Activated T-cell treated with anti-CD3 and anti-CD28 coated beads, Interleukin-2, amount 50 U/mL, for 72 hours (primary cell): Measurements from ENCODE around the gene AZGP1. TPM values are rescaled to one million over a fixed set of nuclear protein-coding genes. Genes with fewer than 3 reads are reported as not detected.

Experiments
- ATAC-seq, 2 donors: fragments of 150-1000 bp; cut with Tn5 transposase; replicated peaks in 1 of 2; 2 replicates each; pipeline ENCODE4 v1.10.0; 2021; ENCODE audit warnings: moderate library complexity in 2 of 2, mild to moderate bottlenecking in 1 of 2
- DNase-seq, 2 donors: peaks; one replicate each; pipeline ENCODE4 v3.0.0; 2021 to 2022; ENCODE audit warnings: mixed read lengths in 1 of 2
- H3K27ac Mint-ChIP-seq: one replicate; pipeline ENCODE4 v1.8.0; 2022; ENCODE audit warnings: mild to moderate bottlenecking, moderate library complexity, mixed read lengths
- H3K27me3 Mint-ChIP-seq: one replicate; pipeline ENCODE4 v1.8.0; 2022; ENCODE audit warnings: low read depth, mixed read lengths
- H3K36me3 Mint-ChIP-seq, 2 donors: one replicate each; pipeline ENCODE4 v1.8.0; 2022; ENCODE audit warnings: mixed read lengths in 2 of 2, mild to moderate bottlenecking in 1 of 2; ENCODE audit not compliant: insufficient read depth in 2 of 2
- H3K4me1 Mint-ChIP-seq: one replicate; pipeline ENCODE4 v1.8.0; 2022; ENCODE audit warnings: low read depth, mixed read lengths
- H3K4me3 Mint-ChIP-seq, 2 donors: one replicate each; pipeline ENCODE4 v1.8.0; 2022; ENCODE audit warnings: mild to moderate bottlenecking in 2 of 2, mixed read lengths in 2 of 2, moderate library complexity in 2 of 2
- H3K9me3 Mint-ChIP-seq, 2 donors: one replicate each; pipeline ENCODE4 v1.8.0; 2022; ENCODE audit warnings: mixed read lengths in 2 of 2
- total RNA-seq, 2 donors: library from RNA; stranded (reverse); gene quantifications; one replicate each; pipeline ENCODE4 v1.2.3, GENCODE V29; 2022

AZGP1 gene
- total RNA-seq: not detected

DNA sequence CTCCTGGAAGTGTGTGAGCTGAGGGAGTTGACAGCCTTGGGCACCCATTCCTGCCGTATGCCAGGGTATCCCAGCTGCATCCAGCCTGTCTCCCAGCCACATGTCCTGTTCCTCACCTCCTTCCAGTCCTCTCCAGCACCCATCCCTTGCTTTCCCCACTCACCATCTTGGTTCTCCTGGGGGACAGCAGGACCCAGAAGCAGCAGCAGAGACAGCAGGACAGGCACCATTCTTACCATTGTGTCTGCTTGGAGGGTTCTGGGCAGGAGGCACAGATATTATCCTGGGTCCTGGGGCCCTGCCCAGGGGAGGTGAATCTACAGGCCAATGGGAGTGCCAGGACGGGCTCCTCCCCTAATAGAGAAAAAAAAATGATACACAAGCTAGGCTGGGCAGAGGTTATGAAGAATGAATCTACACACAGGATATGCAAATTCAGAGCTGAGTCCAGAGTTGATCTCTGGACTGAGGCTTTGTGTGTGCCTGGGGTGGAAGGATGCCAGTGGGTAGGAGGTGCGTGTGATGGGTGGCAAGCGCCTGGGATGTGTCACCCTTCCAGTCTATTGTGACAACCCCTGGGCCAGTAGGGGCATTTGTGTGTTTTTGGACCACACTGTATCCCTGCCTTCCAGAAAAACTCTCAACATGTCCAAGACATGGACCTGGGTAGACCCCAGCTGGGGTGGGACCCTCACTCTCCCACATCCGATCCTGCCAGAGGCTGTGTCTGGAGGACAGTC is at the start of gene AZGP1:
TSS of gene AZGP1 (minus strand) at position 250 of the 740 bp plus-strand sequence. CDS start at position 239, 11 bp downstream.
- peak; percentile 9 to 51 for ATAC-seq
- Mint-ChIP-seq H3K4me1 (peaks cover 9% of the 10 kb centered on the region), H3K36me3 (no peaks in the 10 kb centered on the region)

DNA sequence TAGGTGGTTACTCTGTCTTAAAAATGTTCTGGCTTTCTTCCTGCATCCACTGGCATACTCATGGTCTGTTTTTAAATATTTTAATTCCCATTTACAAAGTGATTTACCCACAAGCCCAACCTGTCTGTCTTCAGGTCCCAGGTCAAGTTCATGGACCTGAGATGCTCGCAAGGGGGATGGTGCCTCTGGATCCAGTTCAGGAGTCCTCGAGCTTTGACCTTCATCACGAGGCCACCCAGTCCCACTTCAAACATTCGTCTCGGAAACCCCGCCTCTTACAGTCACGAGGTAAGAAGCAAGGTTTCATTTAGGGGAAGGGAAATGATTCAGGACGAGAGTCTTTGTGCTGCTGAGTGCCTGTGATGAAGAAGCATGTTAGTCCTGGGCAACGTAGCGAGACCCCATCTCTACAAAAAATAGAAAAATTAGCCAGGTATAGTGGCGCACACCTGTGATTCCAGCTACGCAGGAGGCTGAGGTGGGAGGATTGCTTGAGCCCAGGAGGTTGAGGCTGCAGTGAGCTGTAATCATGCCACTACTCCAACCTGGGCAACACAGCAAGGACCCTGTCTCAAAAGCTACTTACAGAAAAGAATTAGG is 48.3 kb upstream of the AZGP1 start:
- DNase-seq: no peak
- Mint-ChIP-seq H3K27ac (peak overlapping the region; percentile 27), H3K27me3 (no peaks in the 10 kb centered on the region), H3K4me1 (peaks cover 52% of the 10 kb centered on the region), H3K36me3 (peaks cover 12 to 38% of the 10 kb centered on the region in 2 donors), H3K9me3 (no peaks in the 10 kb centered on the region), H3K4me3 (no peak overlapping the region)
- no peak for ATAC-seq

More for the DNA sequence above, at the start of gene AZGP1:
- Mint-ChIP-seq H3K27ac (no peak within 1 kb of the TSS), H3K4me3 (no peak within 1 kb of the TSS), H3K27me3 (peaks cover 11% of the 10 kb centered on the region), H3K9me3 (no peaks in the 10 kb centered on the region)
- no peak for DNase-seq

DNA sequence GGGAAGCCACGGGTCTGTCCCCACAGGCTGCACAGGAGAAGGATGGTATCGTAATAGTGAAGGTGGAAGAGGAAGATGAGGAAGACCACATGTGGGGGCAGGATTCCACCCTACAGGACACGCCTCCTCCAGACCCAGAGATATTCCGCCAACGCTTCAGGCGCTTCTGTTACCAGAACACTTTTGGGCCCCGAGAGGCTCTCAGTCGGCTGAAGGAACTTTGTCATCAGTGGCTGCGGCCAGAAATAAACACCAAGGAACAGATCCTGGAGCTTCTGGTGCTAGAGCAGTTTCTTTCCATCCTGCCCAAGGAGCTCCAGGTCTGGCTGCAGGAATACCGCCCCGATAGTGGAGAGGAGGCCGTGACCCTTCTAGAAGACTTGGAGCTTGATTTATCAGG is 47.7 kb upstream of the AZGP1 start:
- Mint-ChIP-seq H3K4me1 (peaks cover 55% of the 10 kb centered on the region), H3K36me3 (peaks cover 12 to 38% of the 10 kb centered on the region in 2 donors), H3K27ac (peak overlapping the region; percentile 19)

DNA sequence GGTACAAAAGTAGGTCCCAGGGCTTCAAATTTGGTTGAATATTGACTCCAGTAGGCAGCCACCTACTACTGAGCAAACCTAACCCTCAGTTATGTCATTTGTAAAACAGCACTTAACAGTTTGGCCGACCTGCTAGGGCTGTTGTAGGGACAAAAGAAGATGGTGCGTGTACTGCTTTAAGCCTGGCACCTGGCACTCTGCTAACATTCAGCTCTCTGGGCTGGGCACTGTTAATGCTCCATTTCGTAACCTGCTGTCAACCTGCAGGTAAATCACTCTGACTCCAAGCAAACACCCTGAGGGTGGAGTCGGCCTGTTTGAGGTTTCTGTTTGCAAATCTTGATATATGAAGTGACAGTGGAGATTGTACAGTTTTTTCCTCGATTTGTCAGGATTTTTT is 46.8 kb upstream of the AZGP1 start:
- H3K36me3 Mint-ChIP-seq: peaks cover 15 to 42% of the 10 kb centered on the region in 2 donors
- DNase-seq: no peak
- no peak for ATAC-seq
- H3K27me3 Mint-ChIP-seq: no peaks in the 10 kb centered on the region
- no peaks in the 10 kb centered on the region for H3K9me3 Mint-ChIP-seq
- H3K4me3 Mint-ChIP-seq: no peak overlapping the region
- peak overlapping the region; percentile 75 for H3K27ac Mint-ChIP-seq
- H3K4me1 Mint-ChIP-seq: peaks cover 63% of the 10 kb centered on the region

More for the DNA sequence above, 47.7 kb upstream of the AZGP1 start:
- Mint-ChIP-seq H3K9me3 (no peaks in the 10 kb centered on the region), H3K4me3 (no peak overlapping the region), H3K27me3 (no peaks in the 10 kb centered on the region)
- DNase-seq (no peak), ATAC-seq (no peak)

DNA sequence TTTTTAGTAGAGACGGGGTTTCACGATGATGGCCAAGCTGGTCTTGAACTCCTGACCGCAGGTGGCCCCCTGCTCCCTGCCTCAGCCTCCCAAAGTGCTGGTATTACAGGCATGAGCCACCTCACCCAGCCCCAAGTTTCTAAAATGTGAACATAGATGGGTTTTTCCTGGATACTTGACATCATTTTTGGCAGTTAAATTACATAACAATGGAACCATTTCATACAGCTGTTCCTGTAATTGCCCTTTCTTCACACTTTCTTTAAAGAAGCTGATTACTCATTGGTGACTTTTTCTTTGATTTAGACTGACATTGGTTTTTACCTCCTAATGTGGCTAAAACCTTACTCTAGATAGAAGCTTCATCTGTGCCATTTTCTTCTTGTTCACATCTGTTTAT is 45.5 kb upstream of the AZGP1 start:
- peak; percentile 45 to 47 for ATAC-seq
- H3K4me3 Mint-ChIP-seq: peak overlapping the region; percentile 17 to 57
- H3K27me3 Mint-ChIP-seq: no peaks in the 10 kb centered on the region
- peaks cover 15 to 41% of the 10 kb centered on the region in 2 donors for H3K36me3 Mint-ChIP-seq
- H3K4me1 Mint-ChIP-seq: peaks cover 73% of the 10 kb centered on the region
- peak overlapping the region; percentile 88 for H3K27ac Mint-ChIP-seq
- DNase-seq: peak in 1 of 2 donors; percentile 24
- no peaks in the 10 kb centered on the region for H3K9me3 Mint-ChIP-seq

DNA sequence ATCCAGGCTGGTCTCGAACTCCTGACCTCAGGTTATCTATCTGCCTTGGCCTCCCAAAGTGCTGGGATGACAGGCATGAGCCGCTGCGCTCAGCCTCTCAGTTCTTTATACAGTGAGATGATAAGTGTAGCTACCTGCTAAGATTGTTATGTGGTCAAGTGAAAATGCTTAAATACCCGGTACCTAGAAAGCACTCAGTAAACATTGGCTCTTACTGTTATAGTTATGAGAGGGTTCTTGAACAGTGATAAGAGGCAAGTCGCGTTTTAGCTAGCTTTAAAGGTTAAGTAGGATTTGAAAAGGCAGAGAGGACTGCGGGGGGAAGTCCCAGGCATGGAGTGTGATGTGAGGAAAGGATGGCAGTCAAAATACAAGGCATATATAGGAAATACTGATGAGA is 44.1 kb upstream of the AZGP1 start:
- peaks cover 15 to 30% of the 10 kb centered on the region in 2 donors for H3K36me3 Mint-ChIP-seq
- peaks cover 72% of the 10 kb centered on the region for H3K4me1 Mint-ChIP-seq
- DNase-seq (no peak), ATAC-seq (no peak)
- no peaks in the 10 kb centered on the region for H3K27me3 Mint-ChIP-seq
- peak overlapping the region; percentile 45 for H3K27ac Mint-ChIP-seq
- H3K4me3 Mint-ChIP-seq: peak overlapping the region in 1 of 2 donors; percentile 28
- H3K9me3 Mint-ChIP-seq: no peaks in the 10 kb centered on the region

DNA sequence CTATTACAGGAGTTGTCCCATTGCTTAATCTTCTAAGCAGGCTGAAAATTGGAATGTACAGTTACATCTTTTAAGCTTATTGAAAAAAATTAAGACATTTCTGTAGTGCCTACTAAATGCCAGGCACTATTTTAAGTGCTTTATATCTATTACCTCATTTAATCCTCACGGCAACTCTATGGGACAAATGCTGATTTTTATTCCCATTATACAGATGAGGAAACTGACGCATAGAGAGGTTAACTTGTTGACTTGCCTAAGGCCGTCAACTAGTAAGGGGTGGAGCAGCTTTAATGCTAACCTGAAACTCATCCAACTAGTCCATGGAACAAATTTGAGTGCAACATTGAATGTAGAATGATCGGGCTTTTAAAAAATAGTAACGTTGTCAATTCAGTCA is 42.0 kb upstream of the AZGP1 start:
- Mint-ChIP-seq H3K4me3 (peak overlapping the region in 1 of 2 donors; percentile 30), H3K27me3 (no peaks in the 10 kb centered on the region), H3K9me3 (no peaks in the 10 kb centered on the region), H3K27ac (peak overlapping the region; percentile 79), H3K36me3 (peaks cover 7 to 14% of the 10 kb centered on the region in 2 donors), H3K4me1 (peaks cover 78% of the 10 kb centered on the region)
- no peak for DNase-seq
- ATAC-seq: no peak

DNA sequence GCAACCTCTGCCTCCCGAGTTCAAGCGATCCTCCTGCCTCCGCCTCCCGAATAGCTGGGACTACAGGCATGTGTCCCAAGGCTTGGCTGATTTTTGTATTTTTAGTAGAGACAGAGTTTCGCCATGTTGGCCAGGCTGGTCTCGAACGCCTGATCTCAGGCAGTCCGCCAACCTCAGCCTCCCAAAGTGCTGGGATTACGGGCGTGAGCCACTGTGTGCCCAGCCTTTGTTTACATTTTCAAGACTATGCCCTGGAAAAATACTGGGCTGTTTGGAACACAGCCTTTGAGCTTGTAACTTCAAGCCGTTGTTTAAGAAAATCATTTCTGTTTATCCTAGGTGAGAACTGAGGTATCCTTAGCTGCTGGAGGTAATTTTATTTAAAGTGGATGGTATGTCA is 41.5 kb upstream of the AZGP1 start:
- no peaks in the 10 kb centered on the region for H3K9me3 Mint-ChIP-seq
- no peaks in the 10 kb centered on the region for H3K27me3 Mint-ChIP-seq
- H3K36me3 Mint-ChIP-seq: peaks cover 7 to 13% of the 10 kb centered on the region in 2 donors
- DNase-seq (no peak), ATAC-seq (no peak)
- peaks cover 74% of the 10 kb centered on the region for H3K4me1 Mint-ChIP-seq
- peak overlapping the region; percentile 30 to 63 for H3K4me3 Mint-ChIP-seq
- H3K27ac Mint-ChIP-seq: peak overlapping the region; percentile 79

DNA sequence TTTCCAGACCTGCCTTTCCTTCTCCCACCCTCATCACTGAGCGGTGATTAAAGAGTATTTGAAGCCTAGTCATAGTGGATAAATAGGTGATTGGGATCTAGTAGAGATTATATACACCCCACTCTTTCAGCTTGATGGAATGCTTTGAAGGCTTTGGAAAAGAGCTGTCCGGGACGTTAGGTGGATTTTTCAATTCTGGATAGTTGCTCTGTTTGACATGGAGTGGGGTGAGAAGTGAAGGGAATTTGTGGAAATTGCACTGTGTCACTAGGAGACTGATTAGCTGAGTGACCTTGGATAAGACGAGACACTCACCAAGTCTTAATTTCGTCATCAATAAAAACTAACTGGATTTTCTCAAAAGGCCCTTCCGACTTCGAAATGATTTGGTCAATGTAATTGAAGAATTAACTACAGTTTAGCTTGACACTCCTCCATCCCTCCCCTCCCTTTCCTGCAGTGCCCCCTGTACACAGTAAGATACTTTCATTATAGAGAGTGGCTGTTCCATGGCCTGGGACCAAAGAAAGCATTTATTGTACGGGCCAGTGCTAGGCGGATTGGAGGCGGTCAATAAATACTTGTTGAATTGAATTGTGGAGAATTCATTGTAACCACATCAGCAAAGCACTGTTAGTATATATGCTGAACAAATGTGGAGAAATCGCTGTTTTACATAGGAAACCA is 40.5 kb upstream of the AZGP1 start:
- Mint-ChIP-seq H3K27ac (peak overlapping the region; percentile 88), H3K9me3 (no peaks in the 10 kb centered on the region), H3K4me3 (peak overlapping the region; percentile 91 to 93), H3K4me1 (peaks cover 65% of the 10 kb centered on the region), H3K36me3 (peaks cover 7% of the 10 kb centered on the region in 2 donors), H3K27me3 (no peaks in the 10 kb centered on the region)
- no peak for DNase-seq
- no peak for ATAC-seq

DNA sequence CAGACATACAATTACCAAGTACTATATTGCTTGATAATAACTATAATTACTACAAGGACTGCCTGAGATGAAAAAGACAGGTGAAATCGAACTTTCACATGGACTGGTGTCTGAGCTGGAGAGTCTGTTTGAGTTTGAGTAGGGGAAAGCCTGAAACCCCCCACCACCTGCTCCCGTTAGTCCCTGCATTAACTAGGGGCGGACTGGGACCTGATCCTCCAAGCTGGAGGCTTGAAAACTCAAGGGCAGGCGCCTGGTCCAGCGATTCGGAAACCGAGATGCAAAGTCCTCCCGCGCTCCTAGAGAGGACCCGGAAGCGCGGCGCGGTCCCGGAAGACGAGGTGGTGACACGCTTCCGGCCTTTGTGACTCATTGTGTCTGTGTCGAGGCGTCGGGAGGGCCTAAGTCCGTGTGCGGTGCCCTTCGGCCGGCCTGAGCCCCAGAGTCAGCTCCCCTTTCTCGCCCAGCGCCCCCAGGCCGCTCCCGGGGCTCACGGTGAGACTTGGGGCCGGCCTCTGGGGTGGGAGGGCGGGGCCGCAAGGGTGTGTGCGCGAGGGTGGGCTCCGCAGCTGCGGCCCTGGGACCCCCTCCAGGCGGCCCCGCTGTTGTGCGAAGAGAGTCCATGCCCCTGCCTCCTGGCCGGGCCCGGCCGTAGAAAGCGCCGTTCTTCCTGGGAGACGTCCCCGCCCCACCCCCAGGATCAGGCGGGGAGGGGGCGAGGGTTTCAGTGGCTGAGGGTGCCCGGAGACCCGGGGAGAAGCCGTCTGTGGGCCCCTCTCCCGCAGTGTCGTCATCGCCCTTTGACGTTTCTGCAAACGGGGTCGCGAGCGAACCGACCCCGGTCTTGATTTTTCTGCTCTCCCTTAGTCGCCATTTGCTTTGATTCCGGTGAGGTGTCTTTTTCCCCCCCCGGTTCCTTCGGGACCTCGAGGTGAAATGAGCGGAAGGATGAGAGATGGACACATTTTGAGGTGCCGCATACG is 39.7 kb upstream of the AZGP1 start, which contains the start of gene ZKSCAN1:
TSS of gene ZKSCAN1 (plus strand) at position 365 of the 983 bp plus-strand sequence. CDS start 7,911 bp downstream, outside the sequence.
- Mint-ChIP-seq H3K4me3 (peak within 1 kb of the TSS; percentile 91 to 93), H3K27me3 (no peaks in the 10 kb centered on the region), H3K9me3 (no peaks in the 10 kb centered on the region), H3K27ac (peak within 1 kb of the TSS; percentile 92), H3K36me3 (peaks cover 7% of the 10 kb centered on the region in 2 donors), H3K4me1 (peaks cover 58% of the 10 kb centered on the region)
- DNase-seq (peak; percentile 89 to 90), ATAC-seq (peak; percentile 99)

DNA sequence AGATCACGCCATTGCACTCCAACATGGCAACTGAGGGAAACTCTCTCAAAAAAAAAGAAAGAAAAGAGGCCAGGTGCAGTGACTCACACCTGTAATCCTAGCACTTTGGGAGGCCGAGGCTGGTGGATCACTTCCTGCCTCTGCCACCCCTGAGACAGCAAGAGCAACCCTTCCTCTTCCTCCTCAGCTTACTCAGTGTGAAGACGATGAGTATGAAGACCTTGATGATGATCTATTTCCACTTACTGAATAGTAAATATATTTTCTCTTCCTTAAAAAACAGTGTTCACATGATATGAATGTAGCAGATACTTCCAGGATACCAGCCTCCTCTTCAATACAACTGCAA is 37.5 kb upstream of the AZGP1 start:
- DNase-seq: peak; percentile 49 to 50
- Mint-ChIP-seq H3K27ac (peak overlapping the region; percentile 78), H3K4me3 (peak overlapping the region in 1 of 2 donors; percentile 43), H3K36me3 (peaks cover 5 to 7% of the 10 kb centered on the region in 2 donors), H3K9me3 (no peaks in the 10 kb centered on the region), H3K4me1 (peaks cover 39% of the 10 kb centered on the region), H3K27me3 (no peaks in the 10 kb centered on the region)
- ATAC-seq: peak; percentile 58 to 65
